K562 (cell line): ENCODE data around the gene SMC3. TPM values are rescaled to one million over a fixed set of nuclear protein-coding genes. Genes with fewer than 3 reads are reported as not detected.

Experiments
- ATAC-seq: fragments of 200-7000 bp; cut with Tn5 transposase; 3 replicates; pipeline ENCODE4 v1.9.1; 2020; ENCODE audit warnings: moderate library complexity
- BruUV-seq: library from RNA; stranded (reverse); fragments of 400-500 nt; replicated peaks from 2 replicates; lab custom pipeline; 2021; lab: Mats Ljungman, UMichigan
- CTCF ChIA-PET: fragments of 300-600 bp; formaldehyde crosslinking; extraction: SDS; loops from one replicate; lab custom pipeline; 2021; ENCODE audit warnings: low intra/inter-chr PET ratio; lab: Yijun Ruan, JAX
- POLR2A ChIA-PET: fragments of 300-600, 350-650 bp; sonication (Branson Sonifier 250); formaldehyde crosslinking; extraction: SDS; loops from one replicate; lab custom pipeline; 2021; ENCODE audit warnings: antibody characterized with exemption, inconsistent platforms; lab: Yijun Ruan, JAX
- DNase-seq, 4 experiments: peaks; one replicate each; pipeline versions ENCODE4 v3.0.0 to v3.0.0-alpha.2; 2011 to 2018; ENCODE audit warnings: low spot score in 3 of 4, mixed read lengths in 3 of 4; ENCODE audit errors: extremely low read depth in 1 of 4
- FAIRE-seq: peaks from 2 replicates; lab custom pipeline; 2011; peaks lifted over from hg19 to GRCh38; lab: Jason Lieb, UNC
- H2AFZ ChIP-seq: 2 replicates; pipeline ENCODE4 v1.6.0; 2011; ENCODE audit warnings: low read depth, low read length, control low read depth, inconsistent platforms
- H3K27ac ChIP-seq: fragments of 200-600 bp; 3 replicates; pipeline ENCODE4 v1.8.0; 2011; ENCODE audit warnings: low read depth, mild to moderate bottlenecking, control low read depth, inconsistent platforms, low read length, moderate library complexity, mixed read lengths; ENCODE audit errors: extremely low read depth
- H3K27me3 ChIP-seq, 2 experiments: fragments of 300-600 bp in 1 of 2; 2 replicates in 1 of 2; 3 replicates in 1 of 2; pipeline versions ENCODE4 v1.6.0 to v1.8.0; 2011; ENCODE audit warnings: inconsistent platforms in 2 of 2, low read length in 2 of 2, mild to moderate bottlenecking in 1 of 2, mixed read lengths in 1 of 2, moderate library complexity in 1 of 2; ENCODE audit not compliant: control insufficient read depth in 2 of 2, insufficient read depth in 2 of 2
- H3K36me3 ChIP-seq: fragments of 300-600 bp; 3 replicates; pipeline ENCODE4 v1.8.0; 2011; ENCODE audit warnings: mild to moderate bottlenecking, low read length, inconsistent platforms; ENCODE audit not compliant: control insufficient read depth, insufficient read depth
- H3K4me1 ChIP-seq, 2 experiments: fragments of 200-600 bp in 1 of 2; replicated peaks in 1 of 2; 2 replicates in 1 of 2; 3 replicates in 1 of 2; pipeline versions ENCODE4 v1.5.1 to v1.8.0; 2011; ENCODE audit warnings: inconsistent platforms in 2 of 2, low read length in 2 of 2, mild to moderate bottlenecking in 1 of 2, mixed read lengths in 1 of 2, moderate library complexity in 1 of 2; ENCODE audit not compliant: control insufficient read depth in 2 of 2, insufficient read depth in 2 of 2
- H3K4me2 ChIP-seq: 2 replicates; pipeline ENCODE4 v1.6.1; 2011; ENCODE audit warnings: low read length, control low read depth, inconsistent platforms, mixed read lengths; ENCODE audit not compliant: insufficient read depth
- H3K4me3 ChIP-seq: fragments of 200-600 bp; sonication (generic), shearing (Covaris generic); 2 replicates; pipeline ENCODE4 v1.5.1; 2016; ENCODE audit warnings: control low read depth, inconsistent platforms
- H3K79me2 ChIP-seq: fragments of 200-600 bp; 3 replicates; pipeline ENCODE4 v1.8.0; 2011; ENCODE audit warnings: low read length, inconsistent platforms; ENCODE audit not compliant: control insufficient read depth, insufficient read depth
- H3K9ac ChIP-seq, 2 experiments: 2 replicates each; pipeline versions ENCODE4 v1.6.0 to v1.6.1; 2011; ENCODE audit warnings: low read depth in 2 of 2, low read length in 2 of 2, control low read depth in 1 of 2, inconsistent platforms in 1 of 2, mild to moderate bottlenecking in 1 of 2, mixed read lengths in 1 of 2; ENCODE audit not compliant: insufficient read depth in 1 of 2
- H3K9me1 ChIP-seq: one replicate; pipeline ENCODE4 v1.6.0; 2011; ENCODE audit warnings: inconsistent platforms, mild to moderate bottlenecking, low read length, moderate library complexity; ENCODE audit not compliant: control insufficient read depth, insufficient read depth
- H3K9me3 ChIP-seq: replicated peaks from 2 replicates; pipeline ENCODE4 v1.5.1; 2011; ENCODE audit warnings: low read depth, low read length, inconsistent platforms; ENCODE audit not compliant: control insufficient read depth, insufficient read depth
- H4K20me1 ChIP-seq: replicated peaks from 2 replicates; pipeline ENCODE4 v1.6.1; 2011; ENCODE audit warnings: low read length, inconsistent platforms, mixed read lengths; ENCODE audit not compliant: control insufficient read depth, insufficient read depth
- ARID3A ChIP-seq: IDR thresholded peaks from 2 replicates; pipeline ENCODE4 v1.6.1; 2012; ENCODE audit warnings: low read depth, low read length, improper control_type of control experiment, borderline replicate concordance
- DMBX1 ChIP-seq: fragments of 250-450 bp; sonication (Bioruptor Pico); IDR thresholded peaks from 2 replicates; pipeline ENCODE4 v1.8.0; 2022; ENCODE audit warnings: inconsistent platforms, mild to moderate bottlenecking, moderate library complexity, borderline replicate concordance
- DPF2 ChIP-seq: fragments of 450-650 bp; IDR thresholded peaks from 2 replicates; pipeline ENCODE4 v1.6.1; 2016
- ETV5 ChIP-seq: sonication (generic); formaldehyde crosslinking; IDR thresholded peaks from 2 replicates; pipeline ENCODE4 v1.4.0; 2020; ENCODE audit warnings: low read depth, mild to moderate bottlenecking, missing genetic modification reagents
- EWSR1 ChIP-seq: fragments of 450-650 bp; IDR thresholded peaks from 2 replicates; pipeline ENCODE4 v1.6.1; 2018; ENCODE audit warnings: borderline replicate concordance, mild to moderate bottlenecking, low read depth, moderate library complexity; ENCODE audit not compliant: partially characterized antibody
- FIP1L1 ChIP-seq: fragments of 200-400 bp; formaldehyde crosslinking; IDR thresholded peaks from 2 replicates; pipeline ENCODE4 v1.6.1; 2018; ENCODE audit warnings: mild to moderate bottlenecking, low read depth, low read length; ENCODE audit not compliant: poor library complexity, severe bottlenecking
- RUNX1 ChIP-seq: sonication (generic); IDR thresholded peaks from 2 replicates; pipeline ENCODE4 v1.6.1; 2016; ENCODE audit warnings: antibody characterized with exemption, low read depth
- TEAD1 ChIP-seq, 2 experiments: fragments of 450-650 bp in 1 of 2; sonication (generic) in 1 of 2; formaldehyde crosslinking; IDR thresholded peaks; 2 replicates each; pipeline versions ENCODE4 v1.4.0 to v1.8.0; 2020 to 2022; ENCODE audit warnings: mild to moderate bottlenecking in 2 of 2, missing genetic modification reagents in 1 of 2
- XRCC5 ChIP-seq: fragments of 200-400 bp; formaldehyde crosslinking; IDR thresholded peaks from 2 replicates; pipeline ENCODE4 v1.6.1; 2017; ENCODE audit warnings: low read depth, mild to moderate bottlenecking, low read length
- ZC3H4 ChIP-seq: sonication (generic); formaldehyde crosslinking; IDR thresholded peaks from 2 replicates; pipeline ENCODE4 v1.9.0; 2021; ENCODE audit warnings: missing genetic modification reagents, borderline replicate concordance
- ZNF511 ChIP-seq: sonication (generic); formaldehyde crosslinking; IDR thresholded peaks from 2 replicates; pipeline ENCODE4 v1.8.0; 2022; ENCODE audit warnings: mild to moderate bottlenecking, missing genetic modification reagents
- ZNF57 ChIP-seq: fragments of 450-650 bp; formaldehyde crosslinking; IDR thresholded peaks from 2 replicates; pipeline ENCODE4 v1.4.0; 2020; ENCODE audit warnings: mild to moderate bottlenecking, moderate library complexity
- WGBS: fragments of 100-300 bp; shearing (Covaris generic); methylation state at CpG from one replicate; pipeline ENCODE4 v1.1.6; 2016; ENCODE audit warnings: low coverage, mixed read lengths; ENCODE audit not compliant: insufficient coverage; ENCODE audit errors: missing lambda C conversion rate; 5-methylcytosine and 5-hydroxymethylcytosine counted together
- in situ Hi-C: fragments of 300-500 bp; cut with MboI; formaldehyde crosslinking; loops from 4 replicates; pipeline ENCODE4 v1.15.0; 2018; ENCODE audit warnings: inconsistent platforms, mixed read lengths
- intact Hi-C: fragments of 100-400 bp; cut with micrococcal nuclease; formaldehyde crosslinking; loops from 2 replicates; pipeline ENCODE4 v1.14.2; 2022
- polyA plus RNA-seq, 8 experiments: library from polyadenylated mRNA; depleted of rRNA in 4 of 8; stranded (reverse) in 5 of 8; unstranded in 3 of 8; fragments of >200 nt; fragmentation: Nextera tagmentation in 2 of 8; fragmentation: Illumina TruSeq in 1 of 8; extraction: Ambion mirVana in 2 of 8; extraction: Trizol in 1 of 8; gene quantifications; 2 replicates each; pipeline versions ENCODE4 v1.2.1 to v1.2.3, GENCODE V29; 2011 to 2014; ENCODE audit warnings: inconsistent platforms in 1 of 8, missing spikeins in 1 of 8
- total RNA-seq, 7 experiments: library from RNA; depleted of rRNA in 6 of 7; stranded (reverse); fragments of >200 nt in 6 of 7; fragmentation: Illumina TruSeq in 2 of 7; extraction: Trizol in 2 of 7; gene quantifications; 2 replicates each; pipeline versions ENCODE4 v1.2.1 to v1.2.3, GENCODE V29; 2011 to 2021; ENCODE audit warnings: low replicate concordance in 1 of 7

Gene SMC3
- total and polyA plus RNA-seq, 9 of the 15 experiments (the other 6 are each of a cell fraction or from before 2014, with no cell fraction given): 21.3 to 62.6 (median 39.3) TPM

DNA sequence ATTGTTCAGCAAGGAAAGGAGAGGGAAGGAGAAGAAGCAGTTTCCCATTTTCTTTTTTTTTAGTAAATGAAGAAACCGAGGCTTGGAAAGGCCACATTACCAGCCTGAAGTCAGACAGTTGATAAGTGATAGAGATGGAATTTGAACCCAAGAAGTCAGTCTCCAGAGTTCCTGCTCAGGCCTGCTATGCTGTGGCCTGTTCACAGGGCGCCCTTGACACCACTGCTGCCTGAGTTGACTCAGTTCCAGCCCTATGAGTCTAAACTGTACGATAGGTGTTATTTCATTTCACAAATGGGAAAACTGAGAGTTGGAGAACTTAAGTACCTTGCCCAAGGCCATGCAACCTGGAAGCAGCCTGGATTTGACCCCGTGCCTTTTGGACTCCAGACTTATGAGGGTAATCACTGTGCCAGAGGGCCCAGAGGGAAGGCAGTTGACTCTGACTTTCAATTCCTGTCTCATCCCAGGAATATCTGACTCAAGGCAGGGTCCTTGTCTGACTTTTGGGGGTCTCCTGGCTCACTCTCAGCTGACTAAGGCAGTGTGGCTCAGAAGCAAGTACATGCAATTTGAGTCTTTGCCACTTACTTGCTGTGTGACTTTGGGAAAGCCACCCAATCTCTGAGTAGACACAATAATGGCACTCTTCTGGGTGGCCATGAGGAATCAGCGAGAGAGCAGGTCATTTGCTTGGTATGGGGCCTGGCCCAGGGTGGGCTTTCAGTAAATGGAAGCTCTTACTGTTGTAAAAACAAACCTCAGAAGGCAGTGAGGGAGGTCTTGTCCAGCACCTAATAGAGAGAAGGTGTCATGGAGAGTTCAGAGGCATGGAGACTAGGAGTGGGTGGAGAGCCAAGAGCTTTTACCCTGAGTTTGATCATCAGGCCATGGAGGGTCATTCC, 58.7 kb downstream of the SMC3 start:
- Histone ChIP-seq H3K79me2 (no peaks in the 10 kb centered on the region), H3K9me3 (no peaks in the 10 kb centered on the region), H3K36me3 (no peaks in the 10 kb centered on the region), H3K27ac (no peak overlapping the region), H3K9ac (no peak overlapping the region), H3K4me2 (no peak overlapping the region), H3K9me1 (no peaks in the 10 kb centered on the region), H3K27me3 (no peaks in the 10 kb centered on the region), H3K4me3 (no peak overlapping the region), H2AFZ (peak overlapping the region; percentile 55; the same call in 1 of the 2 replicates), H4K20me1 (no peaks in the 10 kb centered on the region), H3K4me1 (no peaks in the 10 kb centered on the region; a peak in 2 of 5 replicates)
- in situ Hi-C loops (no loop called here), intact Hi-C loops (no loop called here)
- ATAC-seq (peak; percentile 47; the same call in 2 of the 3 replicates), FAIRE-seq (no peak), DNase-seq (no peak)
- ChIA-PET CTCF (no interaction called here), POLR2A (no interaction called here)
- WGBS: 61% methylated on average over 5 of the region's 5 CpGs
- TF ChIP-seq ETV5 (CRISPR knock-in tag): no peak
- no peak for TF ChIP-seq DMBX1
- TF ChIP-seq RUNX1: no peak
- TF ChIP-seq ZNF57 (CRISPR knock-in tag): no peak
- TF ChIP-seq EWSR1: no peak
- no peak for TF ChIP-seq ZNF511
- TF ChIP-seq ZC3H4: no peak
- TF ChIP-seq DPF2: no peak
- TF ChIP-seq TEAD1 (CRISPR knock-in tag; IDR thresholded peaks at IDR 0.05): no peak
- TF ChIP-seq FIP1L1: no peak
- TF ChIP-seq ARID3A: no peak
- no peak for TF ChIP-seq XRCC5
- BruUV-seq: no TSS peak
